ENCODE measurements around the gene MXD4. TPM values are rescaled to one million over a fixed set of nuclear protein-coding genes. Genes with fewer than 3 reads are reported as not detected.
"Not testable (repeated sequence)": the region's sequence is repeated elsewhere in the genome, so short reads cannot be mapped to it uniquely, and the experiment has no call there.

MXD4 gene
- total RNA-seq, 2 experiments from 2014 or later, result 1.5 to 2.3 TPM

DNA sequence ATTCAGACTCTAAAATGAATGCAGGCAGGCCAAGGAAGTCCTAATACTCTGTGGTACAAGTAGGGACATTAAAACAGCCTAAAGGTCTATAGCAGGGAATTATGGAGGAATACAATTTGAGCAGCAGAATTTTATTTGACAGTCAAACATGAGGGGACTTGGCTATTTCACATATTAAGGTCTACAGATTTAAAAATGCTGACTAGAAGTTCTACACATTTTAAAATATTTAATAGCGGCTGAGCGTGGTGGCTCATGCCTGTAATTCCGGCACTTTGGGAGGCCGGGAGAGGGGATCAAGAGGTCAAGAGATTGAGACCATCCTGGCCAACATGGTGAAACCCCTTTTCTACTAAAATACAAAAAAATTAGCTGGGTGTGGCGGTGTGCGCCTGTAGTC lies 30.8 kb downstream of the MXD4 start:
- no peak for ATAC-seq
- Mint-ChIP-seq H3K4me3 (no peak overlapping the region), H3K36me3 (ENCODE audit: low read depth) (peaks cover 9% of the 10 kb centered on the region), H3K9me3 (no peaks in the 10 kb centered on the region), H3K27ac (no peak overlapping the region), H3K27me3 (no peaks in the 10 kb centered on the region), H3K4me1 (ENCODE audit: low read depth) (peaks cover 25% of the 10 kb centered on the region)
- TF ChIP-seq, protein P1, sequence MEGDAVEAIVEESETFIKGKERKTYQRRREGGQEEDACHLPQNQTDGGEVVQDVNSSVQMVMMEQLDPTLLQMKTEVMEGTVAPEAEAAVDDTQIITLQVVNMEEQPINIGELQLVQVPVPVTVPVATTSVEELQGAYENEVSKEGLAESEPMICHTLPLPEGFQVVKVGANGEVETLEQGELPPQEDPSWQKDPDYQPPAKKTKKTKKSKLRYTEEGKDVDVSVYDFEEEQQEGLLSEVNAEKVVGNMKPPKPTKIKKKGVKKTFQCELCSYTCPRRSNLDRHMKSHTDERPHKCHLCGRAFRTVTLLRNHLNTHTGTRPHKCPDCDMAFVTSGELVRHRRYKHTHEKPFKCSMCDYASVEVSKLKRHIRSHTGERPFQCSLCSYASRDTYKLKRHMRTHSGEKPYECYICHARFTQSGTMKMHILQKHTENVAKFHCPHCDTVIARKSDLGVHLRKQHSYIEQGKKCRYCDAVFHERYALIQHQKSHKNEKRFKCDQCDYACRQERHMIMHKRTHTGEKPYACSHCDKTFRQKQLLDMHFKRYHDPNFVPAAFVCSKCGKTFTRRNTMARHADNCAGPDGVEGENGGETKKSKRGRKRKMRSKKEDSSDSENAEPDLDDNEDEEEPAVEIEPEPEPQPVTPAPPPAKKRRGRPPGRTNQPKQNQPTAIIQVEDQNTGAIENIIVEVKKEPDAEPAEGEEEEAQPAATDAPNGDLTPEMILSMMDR (IDR thresholded peaks at IDR 0.05), result no peak
- ChIA-PET POLR2A (no interaction called here), CTCF (interaction anchor here (0.8 to 7.9 kb wide), 3 partner anchors 11 to 12 kb away, joined by 3 to 63 read pairs (median 14); partner anchors contain the start of genes HAUS3 and POLN)
- DNase-seq, result no peak
- intact Hi-C loops (cut with micrococcal nuclease), result no loop called here

DNA sequence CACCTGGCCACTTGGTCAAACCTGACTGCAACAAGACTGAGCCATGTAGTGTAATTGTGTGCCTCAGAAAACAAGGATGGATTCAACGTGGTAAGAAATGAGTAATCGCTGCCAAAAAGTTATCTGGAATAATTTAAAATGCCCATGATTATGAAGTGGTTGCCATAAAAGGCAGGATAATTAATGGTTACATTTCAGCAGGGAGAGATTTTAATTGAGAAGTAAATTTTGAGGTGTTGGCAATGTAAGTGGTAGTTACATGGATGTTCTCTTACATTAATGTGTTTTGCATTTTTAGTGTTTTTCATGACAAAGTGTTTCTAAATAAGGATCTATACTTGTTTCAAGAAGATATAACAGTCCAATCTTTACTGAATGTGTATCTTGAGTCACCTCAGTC lies 35.6 kb downstream of the MXD4 start:
- POLR2A ChIA-PET, result interaction anchor here (1.3 kb wide), 1 partner anchor 15 kb away, joined by 4 read pairs; no protein-coding TSS in a partner anchor
- TF ChIP-seq, protein P1 (IDR thresholded peaks at IDR 0.05), result no peak
- Mint-ChIP-seq H3K36me3 (ENCODE audit: low read depth) (peaks cover 4% of the 10 kb centered on the region), H3K9me3 (no peaks in the 10 kb centered on the region), H3K27me3 (no peaks in the 10 kb centered on the region), H3K27ac (no peak overlapping the region), H3K4me1 (ENCODE audit: low read depth) (peaks cover 5% of the 10 kb centered on the region), H3K4me3 (no peak overlapping the region)
- intact Hi-C loops (cut with micrococcal nuclease), result loop anchor here (10.0 kb wide), 1 partner anchor 129 kb away; no protein-coding TSS in a partner anchor
- DNase-seq (no peak), ATAC-seq (no peak)
- CTCF ChIA-PET, result interaction anchor here (1.0 kb wide), 1 partner anchor 12 kb away, joined by 3 read pairs; no protein-coding TSS in a partner anchor

DNA sequence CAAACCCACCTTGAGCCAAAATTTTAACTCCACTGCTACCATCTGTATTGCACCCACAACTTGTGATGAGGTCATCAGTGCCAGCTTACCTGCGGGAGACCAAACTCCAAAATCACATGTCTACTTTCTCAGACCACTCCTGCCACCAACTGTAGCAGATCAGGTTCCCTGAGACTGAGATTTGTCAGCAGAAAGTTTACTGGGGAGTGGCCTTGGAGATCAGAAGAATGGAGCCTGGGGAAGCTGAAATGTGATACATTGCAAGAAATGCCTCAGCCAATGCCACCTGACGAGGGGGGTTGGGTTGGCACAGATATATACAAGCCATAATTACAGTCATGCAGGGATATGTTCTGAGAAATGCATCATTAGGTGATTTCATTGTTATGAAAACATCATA lies 39.1 kb downstream of the MXD4 start:
- Mint-ChIP-seq H3K36me3 (ENCODE audit: low read depth) (peaks cover 4% of the 10 kb centered on the region), H3K4me1 (ENCODE audit: low read depth) (no peaks in the 10 kb centered on the region), H3K4me3 (no peak overlapping the region), H3K27me3 (no peaks in the 10 kb centered on the region), H3K9me3 (no peaks in the 10 kb centered on the region), H3K27ac (no peak overlapping the region)
- ChIA-PET CTCF (interaction anchor here (2.1 to 4.2 kb wide), 2 partner anchors 218 to 220 kb away, joined by 6 to 40 read pairs; no protein-coding TSS in a partner anchor), POLR2A (no interaction called here)
- ATAC-seq, result no peak
- DNase-seq, result no peak
- intact Hi-C loops (cut with micrococcal nuclease), result loop anchor here (10.0 kb wide), 1 partner anchor 132 kb away; no protein-coding TSS in a partner anchor
- TF ChIP-seq, protein P1 (IDR thresholded peaks at IDR 0.05), result no peak

DNA sequence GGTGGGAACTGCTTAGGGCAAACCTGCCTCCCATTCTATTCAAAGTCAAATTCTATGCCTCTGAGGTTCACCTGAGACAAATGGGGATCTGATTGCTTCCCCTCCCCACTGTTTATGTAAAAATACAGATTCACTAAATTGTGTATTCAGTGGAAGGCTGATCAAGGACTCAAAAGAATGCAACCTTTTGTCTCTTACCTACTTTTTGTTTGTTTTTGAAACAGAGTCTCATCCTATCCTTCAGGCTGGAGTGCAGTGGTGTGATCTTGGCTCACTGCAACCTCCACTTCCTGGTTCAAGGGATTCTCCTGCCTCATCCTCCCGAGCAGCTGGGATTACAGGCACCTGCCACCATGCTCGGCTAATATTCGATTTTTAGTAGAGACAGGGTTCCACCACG lies 40.5 kb downstream of the MXD4 start:
- H3K36me3 Mint-ChIP-seq (ENCODE audit: low read depth); ATAC-seq; H3K4me1 Mint-ChIP-seq (ENCODE audit: low read depth); DNase-seq; H3K27me3 Mint-ChIP-seq; H3K9me3 Mint-ChIP-seq; H3K27ac Mint-ChIP-seq; H3K4me3 Mint-ChIP-seq: not testable (repeated sequence)
- ChIA-PET POLR2A (interaction anchor here (1.5 to 1.8 kb wide), 2 partner anchors 213 to 247 kb away, joined by 5 read pairs; partner anchors contain the start of genes NELFA and RNF4), CTCF (interaction anchor here (1.2 to 4.5 kb wide), 9 partner anchors 13 to 418 kb away, joined by 3 to 63 read pairs (median 14); partner anchors contain the start of gene RNF4)
- intact Hi-C loops (cut with micrococcal nuclease), result loop anchor here (10.0 kb wide), 1 partner anchor 133 kb away; no protein-coding TSS in a partner anchor

DNA sequence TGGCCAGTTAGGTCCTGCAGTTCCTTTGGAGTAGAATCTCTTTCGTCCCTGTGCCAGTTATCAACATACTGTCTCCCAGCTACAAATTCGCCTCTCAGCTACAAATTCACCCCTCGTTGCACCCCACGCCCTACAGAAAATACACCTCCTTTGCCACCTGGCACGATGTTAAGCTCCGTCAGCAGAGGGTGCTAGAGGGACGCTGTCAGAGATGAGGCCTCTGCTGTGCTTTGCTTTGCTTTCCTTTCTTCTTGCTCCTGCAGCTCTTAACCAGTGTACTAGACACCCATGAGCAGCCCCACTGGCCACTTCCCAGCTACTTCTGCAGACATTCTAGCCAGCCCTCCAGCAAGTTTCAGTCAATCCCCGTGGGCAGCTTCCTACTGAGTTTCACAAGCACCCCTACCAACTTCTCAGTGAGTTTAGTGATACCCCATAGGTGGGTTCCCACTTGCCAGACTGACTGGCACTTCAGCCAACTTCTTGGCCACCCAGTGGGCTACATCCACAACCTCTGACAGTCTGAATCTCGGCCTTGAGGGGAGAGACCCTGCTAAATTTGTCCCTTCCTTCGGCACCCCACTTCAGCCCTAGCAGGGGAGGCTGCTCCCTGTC lies 41.8 kb downstream of the MXD4 start:
- DNase-seq (peak; percentile 88), ATAC-seq (peak; percentile 98)
- no peak overlapping the region for H3K4me3 Mint-ChIP-seq
- no peaks in the 10 kb centered on the region for H3K9me3 Mint-ChIP-seq
- TF ChIP-seq, protein P1 (IDR thresholded peaks at IDR 0.05), result peak; percentile 81
- POLR2A ChIA-PET, result interaction anchor here (0.7 to 1.8 kb wide), 4 partner anchors 19 to 521 kb away, joined by 3 to 5 read pairs (median 4); partner anchors contain the start of genes NELFA and RNF4
- peaks cover 4% of the 10 kb centered on the region for H3K36me3 Mint-ChIP-seq (ENCODE audit: low read depth)
- intact Hi-C loops (cut with micrococcal nuclease), result loop anchor here (10.0 kb wide), 1 partner anchor 135 kb away; no protein-coding TSS in a partner anchor
- CTCF ChIA-PET, result interaction anchor here (0.6 to 4.5 kb wide), 51 partner anchors 9 to 813 kb away, joined by 3 to 63 read pairs (median 3); partner anchors contain the start of genes FAM193A, HAUS3, POLN and RNF4
- no peak overlapping the region for H3K27ac Mint-ChIP-seq
- H3K27me3 Mint-ChIP-seq, result no peaks in the 10 kb centered on the region
- H3K4me1 Mint-ChIP-seq (ENCODE audit: low read depth), result no peaks in the 10 kb centered on the region

Measured in activated CD8-positive, alpha-beta T cell treated with anti-CD3 and anti-CD28 coated beads for 36 hours (primary cell).